Measurements from ENCODE around the gene CNMD.

- TF ChIP-seq POLR2A (IDR thresholded peaks at IDR 0.05) (no peak), CTCF (IDR thresholded peaks at IDR 0.05) (no peak)
These were observed 47.6 kb upstream of the CNMD start for GRCh38 chr13:52787235-52787634.
